ENCODE data around the gene XBP1. TPM values are rescaled to one million over a fixed set of nuclear protein-coding genes. Genes with fewer than 3 reads are reported as not detected.

XBP1 gene
- total RNA-seq, 1 donor from 2014 or later = 216 TPM

DNA sequence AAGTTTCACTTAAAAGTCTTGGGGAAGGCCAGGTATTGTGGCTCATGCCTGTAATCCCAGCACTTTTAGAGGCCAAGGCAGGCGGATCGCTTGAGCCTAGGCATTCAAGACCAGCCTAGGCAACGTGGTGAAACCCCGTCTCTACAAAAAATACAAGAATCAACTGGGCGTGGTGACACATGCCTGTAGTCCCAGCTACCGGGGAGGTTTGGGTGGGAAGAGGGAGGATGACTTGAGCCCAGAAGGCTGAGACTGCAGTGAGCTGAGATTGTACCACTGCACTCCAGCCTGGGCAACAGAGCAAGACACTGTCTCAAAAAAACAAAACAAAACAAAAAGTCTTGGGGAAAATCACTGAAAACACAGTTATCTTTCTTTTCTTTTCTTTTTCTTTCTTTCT lies 15.4 kb upstream of the XBP1 start:
- Histone ChIP-seq H3K36me3 (no peaks in the 10 kb centered on the region), H3K9me3 (no peaks in the 10 kb centered on the region), H3K27me3 (ENCODE audit: low read depth) (no peaks in the 10 kb centered on the region), H3K4me1 (peaks cover 80% of the 10 kb centered on the region), H3K27ac (peak overlapping the region; percentile 74), H3K4me3 (no peak overlapping the region)
- TF ChIP-seq, protein P1, sequence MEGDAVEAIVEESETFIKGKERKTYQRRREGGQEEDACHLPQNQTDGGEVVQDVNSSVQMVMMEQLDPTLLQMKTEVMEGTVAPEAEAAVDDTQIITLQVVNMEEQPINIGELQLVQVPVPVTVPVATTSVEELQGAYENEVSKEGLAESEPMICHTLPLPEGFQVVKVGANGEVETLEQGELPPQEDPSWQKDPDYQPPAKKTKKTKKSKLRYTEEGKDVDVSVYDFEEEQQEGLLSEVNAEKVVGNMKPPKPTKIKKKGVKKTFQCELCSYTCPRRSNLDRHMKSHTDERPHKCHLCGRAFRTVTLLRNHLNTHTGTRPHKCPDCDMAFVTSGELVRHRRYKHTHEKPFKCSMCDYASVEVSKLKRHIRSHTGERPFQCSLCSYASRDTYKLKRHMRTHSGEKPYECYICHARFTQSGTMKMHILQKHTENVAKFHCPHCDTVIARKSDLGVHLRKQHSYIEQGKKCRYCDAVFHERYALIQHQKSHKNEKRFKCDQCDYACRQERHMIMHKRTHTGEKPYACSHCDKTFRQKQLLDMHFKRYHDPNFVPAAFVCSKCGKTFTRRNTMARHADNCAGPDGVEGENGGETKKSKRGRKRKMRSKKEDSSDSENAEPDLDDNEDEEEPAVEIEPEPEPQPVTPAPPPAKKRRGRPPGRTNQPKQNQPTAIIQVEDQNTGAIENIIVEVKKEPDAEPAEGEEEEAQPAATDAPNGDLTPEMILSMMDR (IDR thresholded peaks at IDR 0.05) = no peak
- DNase-seq (no peak), ATAC-seq (no peak)
- intact Hi-C loops (cut with DNase I) = no loop called here

DNA sequence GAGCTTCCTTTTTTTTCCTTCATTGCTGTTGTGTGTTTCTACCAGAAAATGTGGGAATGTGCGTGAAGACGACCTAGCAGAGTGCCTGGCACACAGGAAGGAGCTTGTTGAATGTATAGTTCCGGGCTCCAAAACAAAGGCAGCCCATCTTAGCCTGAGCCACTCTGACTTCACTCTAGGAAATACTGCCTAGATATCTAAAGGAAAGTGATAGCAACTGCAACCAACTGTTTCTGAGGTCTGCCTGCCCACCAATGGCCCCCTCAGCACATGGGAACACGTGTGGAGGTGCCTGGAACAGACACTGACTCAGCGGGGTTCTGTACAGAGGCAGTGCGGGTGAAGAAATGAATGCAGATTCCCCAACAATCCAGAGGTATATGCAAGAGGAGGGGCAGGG lies 14.7 kb upstream of the XBP1 start:
- intact Hi-C loops (cut with DNase I) = no loop called here

DNA sequence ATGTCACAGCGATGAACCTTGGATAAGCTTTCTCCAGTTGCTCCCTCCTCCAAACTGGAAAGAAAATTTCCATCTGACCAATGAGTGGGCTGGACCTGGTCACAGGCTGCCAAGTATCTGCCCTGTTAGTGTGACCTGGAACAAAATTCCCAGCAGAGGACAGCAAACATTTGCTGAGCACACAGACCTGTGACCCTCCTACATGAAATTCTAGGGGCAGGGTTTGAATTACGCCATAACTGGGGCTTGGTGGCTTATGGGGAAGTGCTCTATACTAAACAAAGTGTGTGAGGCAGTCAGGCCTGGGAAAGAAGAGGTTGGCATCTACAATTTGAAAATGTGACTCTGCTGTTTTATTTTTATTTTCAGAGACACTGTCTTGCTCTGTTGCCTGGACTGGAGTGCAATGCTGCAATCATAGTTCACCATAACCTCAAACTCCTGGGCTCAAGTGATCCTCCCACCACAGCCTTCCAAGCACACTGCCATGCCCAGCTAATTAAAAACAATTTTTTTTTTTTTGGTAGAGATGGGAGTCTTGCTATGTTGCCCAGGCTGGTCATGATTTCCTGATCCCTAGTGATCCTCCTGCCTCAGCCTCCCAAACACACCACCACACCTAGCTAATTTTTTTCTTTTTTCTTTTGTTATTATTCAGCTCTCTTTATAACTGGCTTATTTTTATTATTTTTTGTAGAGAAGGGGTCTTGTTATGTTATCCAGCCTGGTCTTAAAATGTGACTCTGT lies 13.6 kb upstream of the XBP1 start:
- intact Hi-C loops (cut with DNase I) = no loop called here
- H3K36me3 ChIP-seq = no peaks in the 10 kb centered on the region
- H3K27me3 ChIP-seq (ENCODE audit: low read depth) = no peaks in the 10 kb centered on the region
- H3K27ac ChIP-seq = peak overlapping the region; percentile 74
- ATAC-seq = peak; percentile 84
- no peaks in the 10 kb centered on the region for H3K9me3 ChIP-seq
- H3K4me1 ChIP-seq = peaks cover 84% of the 10 kb centered on the region
- DNase-seq = peak; percentile 60
- H3K4me3 ChIP-seq = no peak overlapping the region
- TF ChIP-seq, protein P1 (IDR thresholded peaks at IDR 0.05) = no peak

More for the DNA sequence above, 14.7 kb upstream of the XBP1 start:
- no peak for DNase-seq
- Histone ChIP-seq H3K27ac (peak overlapping the region; percentile 74), H3K36me3 (no peaks in the 10 kb centered on the region), H3K4me1 (peaks cover 84% of the 10 kb centered on the region), H3K27me3 (ENCODE audit: low read depth) (no peaks in the 10 kb centered on the region), H3K9me3 (no peaks in the 10 kb centered on the region), H3K4me3 (no peak overlapping the region)
- ATAC-seq = no peak
- TF ChIP-seq, protein P1 (IDR thresholded peaks at IDR 0.05) = no peak

DNA sequence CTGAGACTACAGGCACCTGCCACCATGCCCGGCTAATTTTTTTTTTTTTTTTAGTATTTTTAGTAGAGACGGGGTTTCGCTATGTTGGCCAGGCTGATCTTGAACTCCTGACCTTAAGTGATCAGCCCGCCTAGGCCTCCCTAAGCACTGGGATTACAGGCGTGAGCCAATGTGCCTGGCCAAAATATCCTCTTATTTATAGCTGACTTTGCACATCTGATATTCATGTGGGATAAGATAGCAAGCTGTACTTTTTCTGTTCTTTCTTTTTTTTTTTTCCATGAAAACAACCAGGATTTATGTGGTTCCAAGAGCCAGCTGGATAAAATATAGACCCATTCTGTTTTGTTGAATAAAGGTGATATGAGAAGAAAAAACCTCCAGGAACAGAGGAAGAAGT lies 12.1 kb upstream of the XBP1 start:
- ATAC-seq (no peak), DNase-seq (no peak)
- H3K4me1 ChIP-seq = peaks cover 81% of the 10 kb centered on the region
- intact Hi-C loops (cut with DNase I) = no loop called here
- TF ChIP-seq, protein P1 (IDR thresholded peaks at IDR 0.05) = no peak
- H3K27ac ChIP-seq = peak overlapping the region; percentile 74
- no peaks in the 10 kb centered on the region for H3K9me3 ChIP-seq
- H3K36me3 ChIP-seq = no peaks in the 10 kb centered on the region
- no peak overlapping the region for H3K4me3 ChIP-seq
- H3K27me3 ChIP-seq (ENCODE audit: low read depth) = no peaks in the 10 kb centered on the region

DNA sequence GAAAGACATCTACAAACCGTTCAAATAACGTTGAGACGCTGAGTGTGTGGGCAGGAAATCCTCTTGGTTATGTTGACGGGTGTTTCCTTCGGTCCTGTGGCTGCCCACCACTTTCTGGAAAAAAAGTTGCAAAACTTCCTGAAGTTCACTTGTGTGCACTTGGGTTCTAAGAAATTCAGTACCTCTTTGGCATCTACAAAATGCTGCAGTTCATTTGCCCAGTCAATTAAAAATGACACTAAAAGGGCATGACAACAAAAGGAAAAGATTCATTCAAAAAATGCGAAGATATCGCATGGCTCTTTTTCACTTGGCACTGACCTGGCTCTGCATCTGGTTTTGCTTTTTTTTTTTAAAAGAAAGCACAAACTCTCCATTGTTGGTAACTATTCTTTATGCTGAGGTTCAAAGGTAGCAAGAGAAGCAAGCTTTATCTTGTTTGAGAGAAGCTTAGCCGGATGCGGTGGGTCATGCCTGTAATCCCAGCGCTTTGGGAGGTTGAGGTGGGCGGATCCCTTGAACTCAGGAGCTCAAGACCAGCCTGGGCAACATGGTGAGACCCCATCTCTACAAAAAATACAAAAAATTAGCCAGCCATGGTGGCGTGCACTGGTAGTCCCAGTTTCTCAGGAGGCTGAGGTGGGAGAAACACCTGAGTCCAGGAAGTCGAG lies 10.6 kb upstream of the XBP1 start:
- no peaks in the 10 kb centered on the region for H3K36me3 ChIP-seq
- H3K27ac ChIP-seq = peak overlapping the region; percentile 74
- intact Hi-C loops (cut with DNase I) = no loop called here
- peak overlapping the region; percentile 18 for H3K4me3 ChIP-seq
- TF ChIP-seq, protein P1 (IDR thresholded peaks at IDR 0.05) = no peak
- ATAC-seq = peak in 1 of 2 donors; percentile 45
- no peaks in the 10 kb centered on the region for H3K27me3 ChIP-seq (ENCODE audit: low read depth)
- H3K9me3 ChIP-seq = no peaks in the 10 kb centered on the region
- H3K4me1 ChIP-seq = peaks cover 81% of the 10 kb centered on the region
- no peak for DNase-seq
